T-helper 1 cell treated with Interleukin-12 subunit alpha and Interleukin-12 subunit beta and Interleukin-4 antibody, amounts not matched to agents 30 μg/mL and 1 μg/mL, for 36 hours (primary cell): ENCODE data around the gene IGFBP6.

ENCODE experiments used
- H3K27ac Mint-ChIP-seq: one replicate; pipeline ENCODE4 v1.8.0; 2021; ENCODE audit warnings: mild to moderate bottlenecking, mixed read lengths
- H3K27me3 Mint-ChIP-seq: one replicate; pipeline ENCODE4 v1.8.0; 2021; ENCODE audit warnings: low read depth, mixed read lengths
- H3K36me3 Mint-ChIP-seq: one replicate; pipeline ENCODE4 v1.8.0; 2021; ENCODE audit warnings: low read depth, mixed read lengths
- H3K4me1 Mint-ChIP-seq: one replicate; pipeline ENCODE4 v1.8.0; 2021; ENCODE audit warnings: low read depth, mixed read lengths
- H3K4me3 Mint-ChIP-seq: one replicate; pipeline ENCODE4 v1.8.0; 2021; ENCODE audit warnings: mild to moderate bottlenecking, moderate library complexity, mixed read lengths
- H3K9me3 Mint-ChIP-seq: one replicate; pipeline ENCODE4 v1.8.0; 2021; ENCODE audit warnings: mixed read lengths

Gene IGFBP6, protein sequence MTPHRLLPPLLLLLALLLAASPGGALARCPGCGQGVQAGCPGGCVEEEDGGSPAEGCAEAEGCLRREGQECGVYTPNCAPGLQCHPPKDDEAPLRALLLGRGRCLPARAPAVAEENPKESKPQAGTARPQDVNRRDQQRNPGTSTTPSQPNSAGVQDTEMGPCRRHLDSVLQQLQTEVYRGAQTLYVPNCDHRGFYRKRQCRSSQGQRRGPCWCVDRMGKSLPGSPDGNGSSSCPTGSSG

DNA sequence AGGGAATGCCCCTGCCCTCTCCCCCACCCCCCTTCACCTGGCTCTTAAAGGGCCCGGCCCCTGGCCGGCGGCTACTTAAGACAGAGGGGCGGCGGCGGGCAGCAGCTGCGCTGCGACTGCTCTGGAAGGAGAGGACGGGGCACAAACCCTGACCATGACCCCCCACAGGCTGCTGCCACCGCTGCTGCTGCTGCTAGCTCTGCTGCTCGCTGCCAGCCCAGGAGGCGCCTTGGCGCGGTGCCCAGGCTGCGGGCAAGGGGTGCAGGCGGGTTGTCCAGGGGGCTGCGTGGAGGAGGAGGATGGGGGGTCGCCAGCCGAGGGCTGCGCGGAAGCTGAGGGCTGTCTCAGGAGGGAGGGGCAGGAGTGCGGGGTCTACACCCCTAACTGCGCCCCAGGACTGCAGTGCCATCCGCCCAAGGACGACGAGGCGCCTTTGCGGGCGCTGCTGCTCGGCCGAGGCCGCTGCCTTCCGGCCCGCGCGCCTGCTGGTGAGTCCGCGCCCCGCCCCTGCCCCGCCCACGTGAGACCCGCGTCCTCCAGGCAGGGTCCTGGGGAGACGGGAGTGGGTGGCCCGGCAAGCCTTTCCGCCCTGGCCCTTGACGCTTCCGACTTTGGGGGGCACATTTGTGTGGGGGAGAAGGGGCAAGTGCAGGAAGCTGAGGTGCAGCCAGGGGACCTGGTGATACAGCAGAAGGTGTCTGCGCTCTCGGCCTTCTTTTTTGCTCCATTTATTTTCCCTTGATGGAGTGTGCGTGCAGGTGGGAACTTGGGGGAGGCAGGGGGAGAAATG lies at the start of gene IGFBP6:
TSS of gene IGFBP6 (plus strand) at position 104 of the 790 bp plus-strand sequence. CDS start at position 155, 51 bp downstream.
- Mint-ChIP-seq H3K27me3 (peaks cover 52% of the 10 kb centered on the region), H3K4me1 (peaks cover 27% of the 10 kb centered on the region), H3K36me3 (peaks cover 3% of the 10 kb centered on the region)

DNA sequence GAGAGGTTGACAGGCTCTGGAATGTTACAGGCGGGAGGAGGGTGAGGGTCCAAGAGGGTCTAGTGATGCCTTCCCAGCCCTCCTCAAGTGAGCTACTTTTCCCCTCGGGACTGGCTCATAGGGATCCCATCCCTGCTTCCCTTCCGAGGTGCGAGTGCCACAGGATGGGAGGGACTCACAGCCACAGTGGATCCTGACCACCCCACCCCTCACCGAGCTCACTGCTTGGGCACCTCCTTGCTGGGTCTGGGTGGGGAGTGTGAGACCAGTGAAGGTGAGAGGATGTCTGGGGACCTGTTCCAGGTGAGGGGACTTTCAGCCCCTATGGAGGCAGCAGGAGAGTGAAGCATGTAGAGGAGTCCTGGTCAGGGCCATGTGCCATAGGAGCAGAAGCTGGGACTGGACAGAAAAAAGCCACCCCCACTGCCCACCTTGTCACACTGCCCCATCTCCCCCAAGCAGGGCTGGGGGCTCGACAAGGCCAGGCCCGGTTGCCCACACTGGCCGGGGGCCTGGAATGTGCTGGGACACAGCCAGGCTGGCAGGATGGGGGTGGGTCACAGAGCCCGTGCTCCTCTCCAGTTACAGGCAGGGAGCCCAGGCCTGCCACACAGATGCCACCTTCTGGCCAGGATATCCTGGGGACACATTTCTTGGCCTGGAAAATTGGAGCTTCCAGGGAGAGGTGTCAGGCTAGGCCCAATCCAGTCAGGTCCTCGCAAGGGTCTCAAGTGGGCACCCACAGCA lies 49.3 kb upstream of the IGFBP6 start:
- Mint-ChIP-seq H3K27me3 (no peaks in the 10 kb centered on the region), H3K9me3 (no peaks in the 10 kb centered on the region), H3K4me1 (peaks cover 19% of the 10 kb centered on the region), H3K36me3 (no peaks in the 10 kb centered on the region), H3K27ac (no peak overlapping the region), H3K4me3 (peak overlapping the region; percentile 28)

More for the DNA sequence above, at the start of gene IGFBP6:
- Mint-ChIP-seq H3K9me3 (no peaks in the 10 kb centered on the region), H3K27ac (peak within 1 kb of the TSS; percentile 31), H3K4me3 (peak within 1 kb of the TSS; percentile 71)

DNA sequence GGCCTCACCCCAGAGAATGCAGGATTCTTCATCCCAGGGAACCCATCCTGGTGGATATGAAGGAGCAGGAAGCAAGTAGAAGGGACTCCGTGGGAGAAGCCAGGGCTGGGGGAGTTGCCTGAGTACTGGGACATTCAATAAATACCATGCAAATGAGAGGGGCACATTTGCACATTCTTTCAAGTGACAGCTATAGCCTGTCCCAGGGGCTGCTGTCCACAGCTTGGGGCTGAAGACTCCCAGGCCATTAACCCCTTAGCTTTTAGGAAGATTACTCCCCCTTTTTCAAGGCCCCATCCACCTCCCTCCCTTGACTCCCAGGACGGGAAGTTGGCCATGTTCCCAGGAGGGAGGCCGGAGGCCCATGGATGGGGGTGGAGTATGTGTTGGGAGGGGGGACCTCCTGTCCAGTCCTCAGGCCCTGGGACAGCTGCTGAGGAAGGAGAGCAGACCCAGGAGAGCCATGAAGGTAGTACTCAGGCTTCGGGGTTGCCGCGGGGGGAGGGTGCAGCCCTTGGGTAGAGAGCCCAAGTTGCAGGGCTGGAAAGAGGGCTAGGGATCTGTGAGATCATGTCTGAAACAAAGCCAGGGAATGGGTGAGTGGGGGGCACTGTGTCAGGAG lies 48.6 kb upstream of the IGFBP6 start:
- Mint-ChIP-seq H3K9me3 (no peaks in the 10 kb centered on the region), H3K4me1 (peaks cover 24% of the 10 kb centered on the region), H3K36me3 (no peaks in the 10 kb centered on the region), H3K27me3 (no peaks in the 10 kb centered on the region), H3K4me3 (no peak overlapping the region), H3K27ac (peak overlapping the region; percentile 36)

DNA sequence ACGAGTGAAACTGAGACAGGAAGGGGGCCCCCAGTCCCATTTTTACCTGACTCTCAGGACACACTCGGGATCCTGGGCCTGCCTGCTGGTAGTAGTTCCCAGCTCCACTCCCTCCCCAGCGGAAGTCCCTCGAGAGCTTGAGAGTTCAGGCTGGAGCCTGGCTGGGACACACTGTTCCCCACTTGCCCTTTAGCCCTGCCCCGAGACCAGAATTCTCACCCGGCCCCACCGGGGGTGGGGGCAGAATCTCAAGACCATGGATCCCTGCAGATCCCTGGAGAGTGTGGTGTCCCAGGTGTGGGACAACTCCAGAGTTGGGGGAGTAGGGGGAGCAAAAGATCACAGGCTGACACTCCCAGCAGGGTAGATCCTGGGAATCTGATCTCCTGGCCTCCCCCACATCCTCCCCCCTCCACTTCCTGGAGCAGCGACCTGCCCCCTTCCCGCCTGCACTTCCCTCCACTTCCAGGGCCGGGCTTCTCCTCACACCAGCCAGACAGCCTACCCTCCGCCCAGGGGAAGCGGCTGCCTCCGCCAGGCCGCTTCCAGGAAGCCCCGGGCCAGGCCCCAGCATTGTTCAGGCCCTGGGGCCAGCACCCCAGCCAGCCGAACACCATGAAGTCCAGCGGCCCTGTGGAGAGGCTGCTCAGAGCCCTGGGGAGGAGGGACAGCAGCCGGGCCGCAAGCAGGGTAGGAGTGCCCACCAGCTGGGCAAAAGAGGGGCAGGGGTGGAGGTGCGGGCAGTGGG lies 47.7 kb upstream of the IGFBP6 start, which contains the start of gene TNS2:
TSS of gene TNS2 (plus strand) at position 495 of the 748 bp plus-strand sequence. CDS start at position 616, 121 bp downstream.
- Mint-ChIP-seq H3K27ac (peak within 1 kb of the TSS; percentile 36), H3K36me3 (no peaks in the 10 kb centered on the region), H3K4me3 (no peak within 1 kb of the TSS), H3K27me3 (no peaks in the 10 kb centered on the region), H3K4me1 (peaks cover 28% of the 10 kb centered on the region), H3K9me3 (no peaks in the 10 kb centered on the region)

DNA sequence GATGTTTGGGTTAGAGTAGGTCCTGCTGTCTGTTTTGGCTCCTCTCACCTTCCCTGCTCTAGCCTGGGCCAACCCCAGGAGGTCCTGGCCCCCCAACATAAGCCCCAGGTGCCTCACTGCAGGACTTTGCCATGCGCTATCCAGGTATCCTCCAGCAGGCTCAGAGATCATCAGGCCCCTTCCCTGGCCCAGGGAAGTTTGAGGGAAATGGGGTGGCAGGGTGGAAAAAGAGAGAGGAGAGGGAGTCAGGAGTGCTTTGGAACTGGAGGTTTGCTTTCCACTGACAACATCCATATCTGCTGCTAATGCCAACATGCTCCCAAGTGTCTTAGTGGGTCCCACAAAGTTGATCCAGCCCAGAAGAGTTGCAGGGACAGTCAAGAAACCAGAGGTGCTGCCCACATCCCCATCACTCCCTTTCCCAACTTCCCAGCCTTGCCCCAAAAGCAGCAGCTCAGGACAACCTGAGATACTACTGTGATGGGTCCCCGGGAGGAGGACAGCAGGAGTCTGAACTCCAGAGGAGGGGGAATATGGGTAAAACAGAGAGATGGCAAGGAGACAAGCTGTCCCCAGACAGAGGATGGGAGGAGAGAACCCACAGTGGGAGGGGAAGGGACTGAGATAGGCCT lies 46.9 kb upstream of the IGFBP6 start:
- Mint-ChIP-seq H3K27me3 (no peaks in the 10 kb centered on the region), H3K9me3 (no peaks in the 10 kb centered on the region), H3K36me3 (no peaks in the 10 kb centered on the region), H3K4me1 (peaks cover 30% of the 10 kb centered on the region), H3K4me3 (no peak overlapping the region), H3K27ac (no peak overlapping the region)

DNA sequence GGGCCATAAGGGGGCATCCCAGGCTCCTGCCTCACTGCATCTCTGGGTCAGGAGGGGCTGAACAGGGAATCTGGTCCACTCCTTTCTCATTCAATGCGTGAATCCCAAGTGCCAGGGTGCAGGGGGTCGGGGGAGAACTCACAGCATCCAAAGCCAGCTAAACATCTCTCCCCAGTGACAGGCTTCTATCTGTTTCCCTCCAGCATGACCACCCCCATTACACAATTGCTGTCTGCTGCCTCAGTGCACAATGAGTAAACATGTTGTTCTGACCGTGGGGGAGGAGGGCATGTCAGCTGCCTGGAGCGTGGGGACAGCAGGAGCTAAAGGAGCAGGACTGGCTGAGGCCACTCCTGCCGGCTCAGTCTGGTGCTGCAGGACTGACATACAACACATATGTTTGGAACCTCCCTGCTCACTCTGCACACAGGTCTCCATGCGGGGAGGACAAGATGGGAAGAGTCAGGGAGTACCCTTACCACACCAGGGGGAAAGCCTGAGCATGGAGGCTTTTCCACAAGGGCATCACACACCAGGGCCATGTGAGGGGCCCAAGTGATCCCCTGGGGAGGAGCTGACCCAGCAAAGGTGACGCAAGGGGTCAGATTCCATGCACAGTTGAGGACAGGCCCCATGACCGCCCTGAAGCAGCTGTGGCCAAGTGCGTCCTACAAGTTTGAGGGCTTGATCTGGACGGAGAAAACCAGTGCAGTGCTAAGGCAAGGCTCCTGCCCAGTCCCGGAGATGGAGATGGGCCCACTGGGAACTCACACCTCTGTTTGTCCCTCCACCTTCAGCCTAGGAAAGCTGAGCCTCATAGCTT lies 46.2 kb upstream of the IGFBP6 start:
- Mint-ChIP-seq H3K36me3 (no peaks in the 10 kb centered on the region), H3K4me1 (peaks cover 27% of the 10 kb centered on the region), H3K4me3 (no peak overlapping the region), H3K9me3 (no peaks in the 10 kb centered on the region), H3K27ac (peak overlapping the region; percentile 39), H3K27me3 (no peaks in the 10 kb centered on the region)

DNA sequence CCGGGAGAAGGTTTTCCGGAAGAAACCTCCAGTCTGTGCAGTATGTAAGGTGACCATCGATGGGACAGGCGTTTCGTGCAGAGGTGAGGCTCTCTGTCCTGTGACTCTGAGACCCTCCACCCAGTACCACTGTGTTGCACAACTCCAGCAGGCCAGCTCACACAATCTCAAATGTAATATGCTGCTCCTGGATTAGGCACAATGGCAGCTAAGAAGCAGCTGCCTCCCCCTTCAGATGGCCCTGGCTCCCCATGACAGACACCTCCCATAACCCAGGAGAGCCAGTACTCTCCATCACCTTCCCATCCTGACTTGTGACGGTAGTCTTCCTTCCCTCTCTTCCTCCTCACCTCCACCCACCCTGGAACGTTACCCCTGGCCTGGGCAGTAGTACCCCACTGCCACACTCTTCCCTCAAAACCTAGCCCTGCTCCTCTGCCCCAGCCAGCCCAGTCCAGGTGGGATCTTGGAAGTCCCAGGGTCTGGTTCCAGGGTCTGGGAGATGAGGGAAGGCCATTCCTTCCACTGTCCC lies 45.5 kb upstream of the IGFBP6 start:
- peaks cover 23% of the 10 kb centered on the region for H3K4me1 Mint-ChIP-seq
- no peaks in the 10 kb centered on the region for H3K36me3 Mint-ChIP-seq
- no peak overlapping the region for H3K4me3 Mint-ChIP-seq
- no peak overlapping the region for H3K27ac Mint-ChIP-seq
- no peaks in the 10 kb centered on the region for H3K9me3 Mint-ChIP-seq
- peaks cover 4% of the 10 kb centered on the region for H3K27me3 Mint-ChIP-seq

DNA sequence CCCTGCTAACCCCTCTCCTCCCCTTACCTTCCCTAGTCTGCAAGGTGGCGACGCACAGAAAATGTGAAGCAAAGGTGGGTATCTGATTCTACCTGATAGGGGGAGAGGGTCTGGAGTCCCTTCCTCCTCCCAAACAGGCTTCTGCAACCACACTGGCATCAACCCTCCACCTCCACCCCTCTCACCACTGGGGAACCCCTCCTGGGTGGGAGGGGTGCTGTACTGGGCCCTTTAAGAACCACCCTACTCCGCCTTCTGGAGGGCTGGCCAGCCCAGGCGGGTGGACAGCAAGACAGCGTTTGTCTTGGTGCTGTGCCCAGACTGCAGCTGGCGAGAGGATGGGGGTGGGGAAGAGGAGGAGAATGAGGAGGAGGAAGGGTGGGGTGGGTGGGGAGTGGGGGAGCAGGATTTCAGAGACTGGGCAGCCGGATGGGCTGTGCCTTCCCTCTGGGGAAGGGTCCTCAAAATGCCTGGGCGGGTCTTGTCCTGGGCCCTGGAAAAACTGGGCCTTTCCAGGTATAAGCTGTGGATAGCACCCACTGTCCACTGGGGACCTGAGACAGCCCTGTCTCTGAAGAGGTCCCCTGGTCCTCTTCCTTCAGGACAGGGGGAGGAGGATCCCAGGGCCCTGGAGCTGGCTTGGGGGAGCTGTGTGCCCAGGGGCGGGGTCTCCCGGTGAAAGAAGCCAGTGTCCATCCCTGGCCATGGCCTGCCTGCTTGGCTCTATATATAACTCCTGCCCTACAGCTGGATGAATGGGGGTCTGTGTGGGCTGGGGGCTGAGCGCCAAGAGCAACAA lies 44.8 kb upstream of the IGFBP6 start:
- no peaks in the 10 kb centered on the region for H3K9me3 Mint-ChIP-seq
- H3K4me3 Mint-ChIP-seq = no peak overlapping the region
- H3K36me3 Mint-ChIP-seq = no peaks in the 10 kb centered on the region
- peaks cover 4% of the 10 kb centered on the region for H3K27me3 Mint-ChIP-seq
- H3K27ac Mint-ChIP-seq = no peak overlapping the region
- H3K4me1 Mint-ChIP-seq = peaks cover 23% of the 10 kb centered on the region

DNA sequence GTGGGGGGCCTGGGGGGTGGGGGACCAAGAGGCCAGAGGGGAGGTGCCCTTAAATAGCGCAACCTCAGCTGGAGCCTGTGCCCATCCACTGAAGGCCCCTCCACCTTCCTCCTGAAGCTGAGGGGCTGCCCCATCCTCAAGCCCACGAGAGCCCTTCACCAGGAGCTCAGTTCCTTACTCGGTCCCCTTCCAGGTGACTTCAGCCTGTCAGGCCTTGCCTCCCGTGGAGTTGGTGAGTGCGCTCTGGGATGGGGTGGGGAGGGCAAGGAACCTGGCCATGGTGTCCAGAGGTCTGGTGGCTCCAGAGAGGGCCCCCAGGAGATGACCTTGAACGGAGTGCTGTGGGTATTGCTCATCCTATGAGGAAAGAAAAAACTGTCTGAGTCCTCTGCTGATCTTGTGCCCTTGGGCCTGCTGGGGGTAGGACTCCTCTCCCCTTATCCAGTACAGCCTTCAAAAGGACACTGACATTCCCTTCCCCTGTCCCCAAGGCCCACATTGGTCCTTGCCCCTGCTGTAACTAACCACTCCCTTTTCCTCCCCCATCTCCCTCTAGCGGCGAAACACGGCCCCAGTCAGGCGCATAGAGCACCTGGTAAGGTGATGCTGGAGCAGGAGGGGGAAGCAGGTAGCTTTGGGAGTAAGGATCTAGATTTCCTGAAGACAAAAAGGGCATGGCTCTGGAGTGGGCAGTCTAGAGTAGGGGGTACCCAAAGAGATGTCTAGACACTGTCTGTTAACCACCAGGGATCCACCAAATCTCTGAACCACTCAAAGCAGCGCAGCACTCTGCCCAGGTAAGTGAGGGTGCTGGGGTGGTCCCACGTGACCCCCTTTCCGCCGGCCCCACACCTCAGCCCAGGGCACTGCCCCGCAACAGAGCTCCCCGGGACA lies 44.0 kb upstream of the IGFBP6 start:
- no peaks in the 10 kb centered on the region for H3K36me3 Mint-ChIP-seq
- no peaks in the 10 kb centered on the region for H3K9me3 Mint-ChIP-seq
- peaks cover 4% of the 10 kb centered on the region for H3K27me3 Mint-ChIP-seq
- peak overlapping the region; percentile 92 for H3K4me3 Mint-ChIP-seq
- peaks cover 23% of the 10 kb centered on the region for H3K4me1 Mint-ChIP-seq
- peak overlapping the region; percentile 92 for H3K27ac Mint-ChIP-seq

DNA sequence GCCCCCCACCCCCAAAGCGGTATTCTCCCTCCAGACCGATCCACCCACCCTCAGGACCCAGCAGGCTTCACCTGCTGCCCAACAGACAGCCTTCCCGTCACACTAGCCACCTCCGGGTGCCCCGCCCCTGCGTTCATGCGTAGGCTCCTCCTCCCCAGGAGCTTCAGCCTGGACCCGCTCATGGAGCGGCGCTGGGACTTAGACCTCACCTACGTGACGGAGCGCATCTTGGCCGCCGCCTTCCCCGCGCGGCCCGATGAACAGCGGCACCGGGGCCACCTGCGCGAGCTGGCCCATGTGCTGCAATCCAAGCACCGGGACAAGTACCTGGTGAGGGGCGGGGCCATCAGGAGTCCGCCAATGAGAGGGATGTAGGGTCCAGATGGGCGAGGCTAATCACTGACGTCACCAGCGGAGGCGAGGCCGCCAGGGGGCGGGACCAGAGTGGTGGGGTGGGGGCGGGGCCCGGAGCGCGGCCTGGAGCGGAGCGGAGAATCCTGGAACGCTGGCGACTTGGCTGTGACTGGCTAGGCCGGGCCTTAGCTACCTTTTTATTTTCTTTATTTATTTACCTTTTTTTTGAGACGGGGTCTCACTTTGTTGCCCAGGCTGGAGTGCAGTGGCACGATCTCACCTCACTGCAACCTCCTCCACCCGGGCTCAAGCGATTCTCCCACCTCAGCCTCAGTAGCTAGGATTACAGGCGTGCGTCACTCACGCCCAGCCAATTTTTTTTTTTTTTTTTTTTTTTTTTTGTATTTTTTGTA lies 43.2 kb upstream of the IGFBP6 start:
- Mint-ChIP-seq H3K36me3 (no peaks in the 10 kb centered on the region), H3K9me3 (no peaks in the 10 kb centered on the region), H3K27ac (peak overlapping the region; percentile 92), H3K4me1 (peaks cover 18% of the 10 kb centered on the region), H3K4me3 (peak overlapping the region; percentile 92), H3K27me3 (peaks cover 4% of the 10 kb centered on the region)
